ENCODE results near the gene ABLIM1.

DNA sequence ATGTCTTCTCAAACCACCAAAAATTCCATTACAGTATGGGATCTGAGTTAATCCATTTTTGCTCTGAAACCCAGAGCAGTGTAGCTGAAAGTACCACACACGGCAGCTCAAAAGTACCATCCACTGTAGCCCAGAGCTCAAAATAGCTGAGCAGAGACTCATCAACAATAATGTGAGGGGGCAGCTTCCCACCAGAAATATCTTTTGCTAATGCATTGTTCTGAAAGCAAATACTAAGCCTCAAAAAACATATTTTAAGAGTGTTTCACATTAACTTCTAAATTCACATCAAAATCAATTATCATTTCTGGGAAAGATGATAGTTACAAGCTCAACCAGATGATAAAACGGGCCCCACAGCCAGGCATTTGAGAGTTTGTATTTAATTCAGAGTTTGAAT lies 73.7 kb downstream of the ABLIM1 start:
- no peak for TF ChIP-seq POLR2A (IDR thresholded peaks at IDR 0.05; ENCODE audit: low read depth, low read length)
- TF ChIP-seq, protein P1, sequence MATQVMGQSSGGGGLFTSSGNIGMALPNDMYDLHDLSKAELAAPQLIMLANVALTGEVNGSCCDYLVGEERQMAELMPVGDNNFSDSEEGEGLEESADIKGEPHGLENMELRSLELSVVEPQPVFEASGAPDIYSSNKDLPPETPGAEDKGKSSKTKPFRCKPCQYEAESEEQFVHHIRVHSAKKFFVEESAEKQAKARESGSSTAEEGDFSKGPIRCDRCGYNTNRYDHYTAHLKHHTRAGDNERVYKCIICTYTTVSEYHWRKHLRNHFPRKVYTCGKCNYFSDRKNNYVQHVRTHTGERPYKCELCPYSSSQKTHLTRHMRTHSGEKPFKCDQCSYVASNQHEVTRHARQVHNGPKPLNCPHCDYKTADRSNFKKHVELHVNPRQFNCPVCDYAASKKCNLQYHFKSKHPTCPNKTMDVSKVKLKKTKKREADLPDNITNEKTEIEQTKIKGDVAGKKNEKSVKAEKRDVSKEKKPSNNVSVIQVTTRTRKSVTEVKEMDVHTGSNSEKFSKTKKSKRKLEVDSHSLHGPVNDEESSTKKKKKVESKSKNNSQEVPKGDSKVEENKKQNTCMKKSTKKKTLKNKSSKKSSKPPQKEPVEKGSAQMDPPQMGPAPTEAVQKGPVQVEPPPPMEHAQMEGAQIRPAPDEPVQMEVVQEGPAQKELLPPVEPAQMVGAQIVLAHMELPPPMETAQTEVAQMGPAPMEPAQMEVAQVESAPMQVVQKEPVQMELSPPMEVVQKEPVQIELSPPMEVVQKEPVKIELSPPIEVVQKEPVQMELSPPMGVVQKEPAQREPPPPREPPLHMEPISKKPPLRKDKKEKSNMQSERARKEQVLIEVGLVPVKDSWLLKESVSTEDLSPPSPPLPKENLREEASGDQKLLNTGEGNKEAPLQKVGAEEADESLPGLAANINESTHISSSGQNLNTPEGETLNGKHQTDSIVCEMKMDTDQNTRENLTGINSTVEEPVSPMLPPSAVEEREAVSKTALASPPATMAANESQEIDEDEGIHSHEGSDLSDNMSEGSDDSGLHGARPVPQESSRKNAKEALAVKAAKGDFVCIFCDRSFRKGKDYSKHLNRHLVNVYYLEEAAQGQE (IDR thresholded peaks at IDR 0.05; ENCODE audit: low read depth, low read length) = no peak
- TF ChIP-seq CBX5 (IDR thresholded peaks at IDR 0.05; ENCODE audit: low read depth) = no peak
- TF ChIP-seq SMC3 (IDR thresholded peaks at IDR 0.05; ENCODE audit: borderline replicate concordance, low read length) = no peak
- TF ChIP-seq CREB1 (IDR thresholded peaks at IDR 0.05; ENCODE audit: low read depth) = no peak
